ENCODE results near the gene SNU13.
"Not testable (repeated sequence)": the region's sequence is repeated elsewhere in the genome, so short reads cannot be mapped to it uniquely, and the experiment has no call there.

The SNU13 gene

DNA sequence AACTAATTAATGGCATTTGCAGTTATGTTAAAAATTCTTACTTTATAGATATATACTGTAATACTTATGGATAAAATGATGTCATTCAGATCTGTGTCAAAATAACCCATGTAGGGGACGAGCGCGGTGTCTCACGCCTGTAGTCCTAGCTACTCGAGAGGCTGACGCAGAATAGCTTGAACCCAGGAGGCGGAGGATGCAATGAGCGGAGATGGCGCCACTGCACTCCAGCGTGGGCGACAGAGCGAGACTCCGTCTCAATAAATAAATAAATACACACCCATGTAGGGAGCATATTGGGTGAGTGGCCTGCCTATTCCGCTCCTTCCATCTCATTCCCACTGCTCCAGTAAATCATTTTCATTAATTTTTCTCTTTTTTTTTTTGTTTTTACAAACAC is 7.1 kb downstream of the SNU13 start:
- peak in 1 of 3 donors; percentile 8 for DNase-seq

DNA sequence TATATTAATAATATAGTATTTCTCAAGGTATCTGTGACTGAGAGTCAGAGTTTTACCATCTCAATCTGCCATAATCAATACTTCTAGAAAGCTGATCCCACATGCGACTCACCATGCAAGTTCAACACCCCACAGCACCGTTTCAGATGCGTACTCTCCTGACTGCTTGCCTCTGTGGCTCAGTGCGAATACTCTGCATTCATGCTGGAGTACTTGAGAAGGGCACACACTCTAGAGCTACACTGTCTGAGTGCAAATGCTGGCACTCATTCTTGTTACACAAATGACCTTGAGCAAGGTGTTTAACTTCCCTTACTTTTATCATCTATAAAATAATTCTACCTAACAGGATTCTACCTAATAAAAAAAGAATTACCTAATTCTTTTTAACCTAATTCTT is 12.5 kb downstream of the SNU13 start:
- DNase-seq = no peak

DNA sequence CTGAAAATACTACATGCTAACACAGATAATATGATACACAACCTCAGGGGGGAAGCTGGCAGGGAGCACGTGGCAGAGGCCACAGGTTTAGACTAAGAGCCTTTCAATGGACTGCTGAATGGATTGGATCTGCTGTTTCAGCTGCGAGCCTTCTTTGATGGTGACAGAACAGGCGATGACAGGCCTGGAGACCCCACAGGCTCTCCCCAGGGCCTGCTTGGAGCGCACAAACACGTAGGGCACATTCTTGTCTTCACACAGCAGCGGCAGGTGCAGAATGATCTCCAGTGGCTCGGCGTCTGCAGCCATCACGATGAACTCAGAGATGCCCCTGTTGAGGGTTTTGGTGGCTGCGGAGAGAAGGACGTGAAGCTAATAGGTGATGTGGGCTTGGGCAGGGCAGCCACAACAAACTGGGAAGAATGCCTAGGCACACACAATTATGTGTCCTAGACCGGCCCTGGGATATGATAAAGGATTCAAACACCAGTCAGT is 13.8 kb downstream of the SNU13 start:
- no peak for DNase-seq

DNA sequence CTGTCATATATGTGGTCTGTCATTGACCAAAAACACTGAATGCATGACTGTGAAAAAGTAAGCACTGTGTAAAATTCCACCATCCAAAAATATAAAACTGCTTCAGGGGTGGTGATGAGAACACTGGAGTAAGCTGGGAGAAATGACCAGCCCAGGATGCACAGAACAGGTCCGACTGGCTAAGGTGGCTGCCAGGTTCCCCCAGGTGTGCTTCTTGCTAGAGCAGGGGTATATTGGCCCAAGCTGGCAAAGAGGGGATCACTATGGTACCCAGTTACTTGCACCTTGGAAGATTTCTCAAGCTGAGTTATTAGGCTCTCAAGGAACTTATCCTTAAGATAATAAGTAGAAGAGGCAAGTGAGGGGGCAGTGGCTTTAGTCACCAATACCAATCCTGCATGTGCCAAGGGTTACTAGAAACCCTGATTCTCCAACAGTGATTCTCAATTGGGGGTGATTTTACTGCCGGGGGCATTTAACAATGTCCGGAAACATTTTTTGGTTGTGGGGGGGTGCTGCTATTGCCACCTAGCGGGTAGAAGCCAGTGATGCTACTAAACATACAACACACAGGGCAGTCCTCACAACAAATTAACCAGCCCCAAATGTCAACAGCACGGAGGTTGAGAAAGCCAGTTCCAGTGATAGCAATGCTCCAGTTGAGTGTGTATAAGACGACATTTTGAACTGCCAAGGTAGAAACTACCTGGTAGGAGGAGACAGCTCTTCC is 15.7 kb downstream of the SNU13 start:
- no peak for DNase-seq

DNA sequence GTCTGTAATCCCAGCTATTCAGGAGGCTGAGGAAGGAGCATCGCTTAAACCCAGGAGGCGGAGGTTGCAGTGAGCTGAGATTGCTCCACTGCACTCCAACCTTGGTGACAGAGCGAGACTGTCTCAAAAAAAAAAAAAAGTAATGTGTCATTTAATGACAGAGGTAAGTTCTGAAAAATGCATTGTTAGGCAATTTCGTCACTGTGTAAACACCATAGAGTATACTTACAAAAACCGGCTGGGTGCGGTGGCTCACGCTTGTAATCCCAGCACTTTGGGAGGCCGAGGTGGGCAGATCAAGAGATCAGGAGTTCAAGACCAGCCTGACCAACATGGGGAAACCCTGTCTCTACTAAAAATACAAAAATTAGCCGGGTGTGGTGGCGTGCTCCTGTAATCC is 16.6 kb downstream of the SNU13 start:
- DNase-seq = not testable (repeated sequence)

DNA sequence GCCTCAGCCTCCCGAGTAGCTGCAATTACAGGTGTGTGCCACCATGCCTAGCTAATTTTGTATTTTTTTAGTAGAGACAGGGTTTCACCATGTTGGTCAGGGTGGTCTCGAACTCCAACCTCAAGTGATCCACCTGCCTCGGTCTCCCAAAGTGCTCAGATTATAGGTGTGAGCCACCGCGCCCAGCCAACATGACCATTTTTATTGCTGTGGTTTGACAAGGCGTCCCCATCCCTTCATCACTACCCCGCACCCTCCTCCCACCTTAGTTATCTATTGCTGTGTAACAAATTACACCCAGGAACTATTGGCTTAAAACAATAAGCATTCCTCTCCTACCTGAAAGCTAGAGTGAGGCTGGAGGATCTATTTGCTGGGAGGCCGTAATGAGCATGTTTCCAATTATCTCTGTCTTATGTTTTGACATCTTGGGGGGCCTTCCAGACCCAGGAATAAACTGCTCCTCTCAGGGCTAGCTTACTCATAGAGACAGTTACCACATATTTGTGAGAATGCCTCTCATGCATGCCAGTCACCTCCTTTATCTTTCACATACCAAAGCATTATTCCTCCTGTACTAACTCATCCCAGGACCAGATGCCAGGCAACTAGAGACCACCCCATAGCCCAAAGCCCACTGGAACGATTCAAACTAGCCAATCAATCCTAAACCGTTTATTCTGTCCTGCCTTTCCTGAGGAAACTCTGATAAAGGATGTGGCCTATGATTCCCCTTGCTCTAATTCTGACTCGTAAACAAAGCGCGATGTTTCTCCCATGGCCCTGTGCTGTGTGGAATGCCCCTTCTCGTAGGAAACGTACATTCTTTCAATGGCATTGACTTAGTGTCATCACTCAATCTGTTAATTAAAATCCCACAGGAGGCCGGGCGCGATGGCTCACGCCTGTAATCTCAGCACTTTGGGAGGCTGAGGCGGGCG is 19.4 kb downstream of the SNU13 start:
- no peak for DNase-seq

DNA sequence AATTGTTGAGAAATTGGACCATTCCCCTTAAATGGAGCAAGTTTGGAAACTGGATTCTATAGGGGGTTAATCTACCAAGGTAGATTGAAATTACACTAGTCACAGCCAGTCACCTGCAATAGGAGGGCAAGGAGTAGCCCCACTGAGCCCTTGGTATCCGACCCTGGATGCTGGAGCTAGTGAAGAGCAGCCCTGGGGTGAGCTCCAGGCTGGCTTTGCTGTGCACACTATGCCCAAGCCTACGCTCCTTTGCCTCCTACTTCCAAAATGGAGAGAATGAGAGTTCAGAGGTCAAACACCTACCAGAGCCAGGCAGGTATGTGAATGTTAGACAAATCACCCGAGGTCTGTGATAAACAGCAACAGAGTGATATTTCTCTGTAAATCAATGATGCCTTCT is 23.7 kb downstream of the SNU13 start:
- no peak for DNase-seq

DNA sequence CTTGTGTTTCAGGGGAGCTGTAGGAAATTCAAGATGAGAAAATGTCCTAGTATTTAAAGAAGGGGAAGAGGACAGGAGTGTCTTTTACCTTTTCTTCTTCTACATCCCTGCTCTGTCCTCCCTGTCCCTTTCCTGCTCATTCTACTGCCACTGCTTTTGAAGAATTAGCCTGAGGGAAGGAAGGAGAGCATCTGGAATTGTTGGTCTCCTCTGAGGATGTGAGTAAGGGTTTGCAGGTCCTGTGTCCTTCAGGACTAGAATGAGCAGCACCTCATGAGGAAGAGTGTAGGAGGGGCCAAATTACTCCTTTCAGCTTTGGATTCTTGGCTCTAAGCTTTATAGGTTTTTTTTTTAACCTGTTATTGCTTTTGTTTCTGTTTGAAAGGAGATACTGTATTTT is 24.2 kb downstream of the SNU13 start:
- no peak for DNase-seq

DNA sequence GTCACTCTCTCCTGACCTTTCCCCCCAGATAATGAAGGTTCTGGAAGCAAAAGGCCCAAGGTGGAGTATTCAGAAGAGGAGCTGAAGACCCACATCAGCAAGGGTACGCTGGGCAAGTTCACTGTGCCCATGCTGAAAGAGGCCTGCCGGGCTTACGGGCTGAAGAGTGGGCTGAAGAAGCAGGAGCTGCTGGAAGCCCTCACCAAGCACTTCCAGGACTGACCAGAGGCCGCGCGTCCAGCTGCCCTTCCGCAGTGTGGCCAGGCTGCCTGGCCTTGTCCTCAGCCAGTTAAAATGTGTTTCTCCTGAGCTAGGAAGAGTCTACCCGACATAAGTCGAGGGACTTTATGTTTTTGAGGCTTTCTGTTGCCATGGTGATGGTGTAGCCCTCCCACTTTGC is 25.1 kb downstream of the SNU13 start:
- not testable (repeated sequence) for DNase-seq

DNA sequence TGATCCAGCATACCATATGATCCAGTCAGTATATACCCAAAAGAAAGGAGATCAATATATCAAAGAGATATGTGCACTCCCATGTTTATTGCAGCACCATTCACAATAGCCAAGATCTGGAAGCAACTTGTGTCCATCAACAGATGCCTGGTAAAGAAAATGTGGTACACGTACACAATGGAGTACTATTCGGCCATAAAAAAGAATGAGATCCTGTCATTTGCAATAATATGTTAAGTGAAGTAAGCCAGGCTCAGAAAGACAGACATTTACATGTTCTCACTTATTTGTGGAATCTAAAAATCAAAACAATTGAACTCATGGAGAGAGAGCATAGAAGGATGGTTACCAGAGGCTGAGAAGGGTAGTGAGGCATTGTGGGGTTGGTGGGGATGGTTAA is 27.0 kb downstream of the SNU13 start:
- DNase-seq = no peak

DNA sequence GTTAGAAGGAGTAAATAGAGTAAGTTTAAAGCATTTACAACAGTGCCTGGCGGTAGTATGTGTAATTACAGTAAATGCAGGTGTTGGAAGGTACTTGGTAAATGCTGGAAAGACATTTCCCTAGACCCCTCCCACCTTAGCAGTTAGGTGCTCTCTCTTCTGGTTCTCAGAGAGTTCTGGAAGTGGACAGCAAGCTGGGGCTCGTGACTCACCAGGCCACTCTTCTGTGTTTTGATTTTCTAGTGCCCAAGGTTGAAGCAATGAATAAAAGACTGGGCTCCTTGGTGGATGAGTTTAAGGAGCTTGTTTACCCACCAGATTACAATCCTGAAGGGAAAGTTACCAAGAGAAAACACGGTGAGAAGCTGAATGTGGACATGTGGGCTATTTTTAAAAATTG is 27.6 kb downstream of the SNU13 start:
- no peak for DNase-seq

DNA sequence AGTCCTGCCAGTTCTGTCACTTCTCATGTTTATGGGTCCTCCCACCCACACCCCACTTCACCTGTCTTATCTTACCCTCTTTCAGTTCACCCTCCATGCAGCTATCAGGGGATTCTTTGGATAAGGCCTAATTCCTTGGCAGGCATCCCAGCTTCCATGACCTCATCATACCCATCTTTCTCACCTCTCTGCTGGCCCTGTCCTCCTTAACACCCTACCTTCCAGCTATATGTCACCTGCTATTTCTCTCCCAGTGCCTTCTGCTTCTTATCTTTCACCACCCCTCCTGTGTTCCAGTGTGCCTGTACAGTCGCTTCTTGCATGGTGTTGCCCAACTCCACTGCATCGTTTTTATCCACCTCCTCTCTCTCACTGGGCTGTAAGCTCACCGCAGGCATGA is 28.3 kb downstream of the SNU13 start:
- DNase-seq = no peak

DNA sequence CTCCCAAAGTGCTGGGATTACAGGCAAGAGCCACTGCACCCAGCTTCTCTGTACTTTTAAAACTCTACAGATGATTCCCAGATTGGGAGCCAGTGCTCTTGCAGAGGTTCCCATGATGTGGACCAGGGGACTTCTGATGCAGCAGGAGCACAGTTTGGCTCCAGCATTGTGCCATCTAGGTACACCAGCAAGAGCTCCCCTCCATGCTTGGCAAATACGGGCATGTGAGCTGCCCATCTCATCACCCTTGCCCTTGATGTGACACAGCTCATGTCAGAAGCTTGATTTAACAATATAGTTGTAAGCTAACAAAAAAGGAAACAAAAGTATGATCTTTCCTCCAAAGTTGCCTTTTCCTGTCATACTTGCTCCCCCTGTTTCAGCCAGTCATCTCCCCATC is 28.7 kb downstream of the SNU13 start:
- no peak for DNase-seq

DNA sequence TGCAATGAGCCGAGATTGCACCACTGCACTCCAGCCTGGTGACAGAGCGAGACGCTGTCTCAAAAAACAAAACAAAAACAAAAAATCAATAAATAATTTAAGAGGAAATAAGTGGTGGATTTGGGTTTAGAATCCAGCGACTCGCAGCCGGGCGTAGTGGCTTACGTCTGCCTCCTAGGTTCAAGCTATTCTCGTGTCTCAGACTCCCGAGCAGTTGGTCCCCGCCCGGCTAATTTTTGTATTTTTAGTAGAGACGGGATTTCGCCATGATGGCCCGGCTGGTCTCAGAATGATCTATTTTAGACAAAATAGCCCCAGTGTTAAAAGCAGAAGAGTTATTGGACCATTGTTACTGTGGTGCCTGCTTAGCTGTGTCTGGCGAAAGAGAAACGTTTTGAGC is 29.8 kb downstream of the SNU13 start:
- no peak for DNase-seq

DNA sequence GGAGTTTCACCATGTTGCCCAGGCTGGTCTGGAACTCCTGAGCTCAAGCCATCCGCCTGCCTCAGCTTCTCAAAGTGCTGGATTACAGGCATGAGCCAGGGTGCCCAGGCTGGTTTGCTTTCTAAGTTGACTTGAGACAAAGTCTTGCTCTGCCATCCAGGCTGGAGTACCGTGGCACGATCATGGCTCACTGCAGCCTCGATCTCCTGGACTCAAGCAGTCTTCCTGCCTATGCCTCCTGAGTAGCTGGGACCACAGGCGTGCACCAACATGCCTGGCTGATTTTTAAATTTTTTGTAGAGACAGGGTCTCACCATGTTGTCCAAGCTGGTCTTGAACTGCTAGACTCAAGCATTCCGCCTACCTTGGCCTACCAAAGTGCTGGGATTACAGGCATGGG is 31.0 kb downstream of the SNU13 start:
- no peak for DNase-seq

DNA sequence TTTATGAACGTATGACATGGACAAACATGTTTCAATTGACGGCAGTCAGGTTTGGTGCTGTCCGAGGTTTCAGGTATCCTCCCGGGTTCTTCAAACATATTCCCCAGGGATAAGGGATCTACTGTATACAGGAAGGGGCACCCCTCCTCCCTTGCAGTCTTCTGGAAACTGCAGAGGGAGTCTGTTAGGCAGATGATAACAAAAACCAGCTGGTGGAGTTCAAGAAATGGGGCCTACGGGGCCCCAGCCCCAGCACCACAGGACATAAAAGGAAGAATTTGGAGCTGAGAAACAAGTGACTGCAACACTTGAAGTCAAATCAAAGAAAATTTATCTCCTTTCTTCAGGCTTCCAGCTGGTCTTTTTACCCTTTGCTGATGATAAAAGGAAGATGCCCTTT is 32.1 kb downstream of the SNU13 start:
- no peak for DNase-seq

DNA sequence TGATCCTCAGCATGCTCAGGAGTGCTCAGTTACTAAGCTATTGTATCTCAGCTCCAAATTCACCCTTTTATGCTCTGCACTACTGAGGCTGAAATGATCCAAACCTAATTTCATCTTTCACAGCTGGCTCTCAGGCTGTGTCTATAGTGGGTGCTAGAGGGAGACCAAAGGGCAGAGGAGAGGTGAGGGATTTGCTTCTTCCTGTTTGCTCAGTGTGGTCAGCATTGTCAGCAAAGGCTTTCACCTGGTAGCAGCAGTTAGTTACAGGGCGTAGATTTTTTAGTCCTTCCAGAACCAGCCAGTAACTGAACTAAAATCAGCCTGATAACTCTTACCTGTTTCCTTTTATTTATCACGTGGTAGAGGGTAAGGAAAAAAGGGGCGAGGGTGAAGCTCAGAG is 34.3 kb downstream of the SNU13 start:
- no peak for DNase-seq

DNA sequence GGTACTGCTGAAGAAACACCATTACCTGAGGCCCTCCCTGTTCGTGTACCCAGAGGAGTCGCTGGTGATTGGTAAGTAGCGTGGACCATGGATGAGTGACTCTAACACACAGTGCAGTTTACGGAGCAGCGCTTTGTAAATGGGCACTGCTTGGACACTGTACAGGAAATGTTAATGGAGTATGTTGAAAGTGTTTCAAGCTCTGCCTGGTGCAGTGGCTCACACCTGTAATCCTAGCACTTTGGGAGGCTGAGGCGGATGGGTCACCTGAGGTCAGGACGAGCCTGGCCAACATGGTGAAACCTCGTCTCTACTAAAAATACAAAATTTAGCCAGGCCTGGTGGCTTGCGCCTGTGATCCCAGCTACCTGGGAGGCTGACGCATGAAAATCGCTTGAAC is 37.8 kb downstream of the SNU13 start:
- DNase-seq = no peak

DNA sequence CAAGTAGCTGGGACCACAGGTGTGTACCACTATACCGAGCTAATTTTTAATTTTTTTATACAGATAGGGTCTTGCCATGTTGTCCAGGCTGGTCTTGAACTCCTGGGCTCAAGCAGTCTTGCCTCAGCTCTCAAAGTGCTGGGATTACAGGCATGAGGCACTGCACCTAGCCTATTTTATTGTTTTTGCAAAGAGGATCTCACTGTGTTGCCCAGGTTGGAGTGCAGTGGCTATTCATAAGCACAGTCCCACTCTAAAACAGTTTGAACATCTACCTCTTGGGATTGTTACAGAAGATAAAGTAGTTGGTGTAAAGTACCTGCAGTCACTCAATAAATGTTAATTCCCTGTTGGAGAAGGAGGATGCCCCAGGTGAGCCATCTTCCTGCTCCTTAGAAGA is 38.4 kb downstream of the SNU13 start:
- DNase-seq = no peak

DNA sequence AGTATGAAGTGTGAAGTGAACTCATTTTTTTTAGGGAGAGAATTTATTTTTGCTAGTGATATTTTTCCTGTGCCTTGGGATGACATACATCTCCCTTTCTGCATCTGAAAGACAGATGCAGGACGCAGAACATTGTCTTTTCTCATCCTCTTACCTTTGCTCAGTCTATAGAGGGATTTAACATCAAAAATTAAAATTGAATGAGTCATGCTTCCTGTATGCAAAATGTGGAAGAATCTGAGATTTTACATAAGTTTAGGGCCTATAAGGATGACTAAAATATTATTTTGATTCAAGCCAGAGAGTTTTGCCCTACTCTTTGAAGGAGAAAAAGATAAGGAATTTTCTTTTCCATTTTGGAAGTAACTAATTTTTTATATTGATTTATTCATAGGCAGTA is 40.2 kb downstream of the SNU13 start:
- no peak for DNase-seq

DNA sequence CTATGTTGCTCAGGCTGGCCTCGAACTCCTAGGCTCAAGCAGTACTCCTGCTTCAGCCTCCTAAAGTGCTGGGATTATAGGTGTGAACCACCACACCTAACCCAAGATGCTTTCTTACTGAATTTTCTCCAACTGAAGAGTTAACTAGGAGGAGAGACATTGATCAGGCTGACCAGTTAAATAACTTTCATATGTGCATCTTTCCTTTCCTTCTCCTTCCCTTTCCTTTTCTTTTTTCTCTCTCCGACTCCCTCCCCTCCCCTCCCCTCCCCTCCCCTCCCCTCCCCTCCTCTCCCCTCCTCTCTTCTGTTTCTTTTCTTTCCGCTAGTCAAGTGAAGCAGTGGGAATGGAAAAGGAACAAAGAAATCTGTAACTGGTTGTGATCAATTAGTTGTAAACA is 40.9 kb downstream of the SNU13 start:
- no peak for DNase-seq

DNA sequence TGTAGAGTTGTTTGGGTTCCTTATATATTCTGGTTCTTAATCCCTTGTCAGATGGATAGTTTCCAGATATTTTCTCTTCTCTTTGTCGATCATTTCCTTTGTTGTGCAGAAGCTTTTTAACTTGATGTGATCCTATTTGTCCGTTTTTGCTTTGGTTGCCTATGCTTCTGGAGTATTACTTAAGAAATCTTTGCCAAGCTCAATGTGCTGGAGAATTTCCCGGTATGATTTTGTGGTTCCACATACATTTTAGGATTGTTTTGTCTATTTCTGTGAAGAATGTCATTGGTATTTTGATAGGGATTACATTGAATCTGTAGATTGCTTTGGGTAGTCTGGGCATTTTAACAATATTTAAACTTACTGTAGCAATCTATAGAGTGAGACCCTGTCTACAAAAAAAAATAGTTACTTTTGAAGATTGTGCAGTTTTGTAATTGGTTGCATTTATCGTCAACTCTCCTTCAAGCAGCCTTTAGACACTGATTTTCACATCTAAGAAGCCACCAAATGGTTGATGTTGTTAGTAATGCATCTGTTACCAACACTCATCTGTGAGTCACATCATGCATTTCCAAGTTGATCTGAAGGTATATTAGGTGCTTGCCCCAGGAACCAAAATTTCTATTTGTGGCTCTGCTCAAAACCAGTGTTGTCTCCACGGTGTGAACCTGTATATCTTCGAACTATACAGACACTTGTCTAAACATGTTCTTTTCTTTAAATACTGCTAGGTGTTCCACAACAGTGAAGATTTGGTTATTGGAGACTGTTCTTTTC is 46.1 kb downstream of the SNU13 start:
- no peak for DNase-seq

DNA sequence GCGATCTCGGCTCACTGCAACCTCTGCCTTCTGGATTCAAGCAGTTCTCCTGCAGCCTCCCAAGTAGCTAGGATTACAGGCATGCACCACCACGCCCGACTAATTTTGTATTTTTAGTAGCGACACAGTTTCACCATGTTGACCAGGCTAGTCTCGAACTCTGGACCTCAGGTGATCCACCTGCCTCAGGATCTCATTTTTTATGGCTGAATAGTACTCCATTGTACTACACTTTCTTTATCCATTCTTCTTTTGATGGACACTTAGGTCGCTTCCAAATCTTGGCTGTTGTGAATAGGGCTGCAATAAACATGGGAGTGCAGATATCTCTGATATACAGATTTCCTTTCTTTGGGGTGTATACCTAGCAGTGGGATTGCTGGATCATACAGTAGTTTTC is 46.8 kb downstream of the SNU13 start:
- DNase-seq = no peak

Data from suppressor macrophage treated with lipopolysaccharide for 1 hour (primary cell).